ENCODE data around the gene SLC25A29. TPM values are rescaled to one million over a fixed set of nuclear protein-coding genes. Genes with fewer than 3 reads are reported as not detected.

SLC25A29 gene
- total RNA-seq, 3 donors from 2014 or later, result 40.2 to 119 (median 110) TPM

DNA sequence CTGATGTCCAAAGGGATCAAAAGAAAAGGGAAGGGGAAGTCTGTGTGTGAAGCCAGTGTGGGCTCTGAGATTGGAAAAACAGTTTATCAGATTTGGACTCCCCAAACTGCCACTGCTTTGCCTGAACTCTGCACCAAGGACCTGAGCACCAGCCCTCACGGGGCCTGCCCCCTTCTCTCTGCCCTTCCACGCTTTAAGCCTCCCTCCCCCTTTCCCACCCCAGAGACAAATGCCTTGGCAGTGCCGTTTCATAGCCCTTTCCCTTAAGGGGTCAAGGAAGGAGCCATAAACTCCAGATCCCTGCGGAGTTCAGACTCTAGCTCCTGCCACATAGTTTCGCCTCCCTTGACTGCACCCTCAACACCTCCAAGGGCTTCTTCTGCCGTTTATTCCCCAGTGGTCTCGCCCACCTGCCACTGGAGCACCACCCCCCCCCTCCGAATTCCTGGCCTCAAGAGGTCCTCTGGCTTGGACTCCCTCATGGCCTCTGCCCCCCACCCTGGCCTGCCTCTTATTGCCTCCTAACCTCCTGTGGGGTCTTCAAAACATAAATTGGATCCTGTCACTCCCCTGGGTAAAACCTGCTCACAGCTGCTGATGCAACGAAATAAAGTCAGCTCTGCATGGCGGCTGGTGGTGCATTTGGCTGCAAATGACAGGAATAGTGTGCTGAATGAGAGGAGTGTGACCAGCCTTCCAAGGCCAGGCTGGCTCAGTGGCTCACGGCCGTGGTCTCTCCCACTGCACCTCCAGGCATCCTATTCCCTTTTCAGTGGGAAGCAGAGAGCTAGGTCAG is 18.8 kb downstream of the SLC25A29 start:
- peak in 1 of 2 donors; percentile 12 for DNase-seq (ENCODE audit: low spot score in 2 of 2)
- intact Hi-C loops (cut with DNase I; ENCODE audit: low total_unique reads), result no loop called here
- no peak overlapping the region for H3K4me3 ChIP-seq

GRCh38 chr14:100286484-100287191 is 19.6 kb downstream of the SLC25A29 start:
- DNase-seq (ENCODE audit: low spot score in 2 of 2), result peak in 1 of 2 donors; percentile 28
- Histone ChIP-seq H3K9me3 (no peaks in the 10 kb centered on the region), H3K36me3 (no peaks in the 10 kb centered on the region), H3K27me3 (no peaks in the 10 kb centered on the region), H3K27ac (no peak overlapping the region), H3K4me3 (no peak overlapping the region), H3K4me1 (peaks cover 0 to 3% of the 10 kb centered on the region in 2 donors)
- intact Hi-C loops (cut with DNase I; ENCODE audit: low total_unique reads), result no loop called here
- no peak for TF ChIP-seq POLR2AphosphoS5 (IDR thresholded peaks at IDR 0.05)

More for the DNA sequence above, 18.8 kb downstream of the SLC25A29 start:
- peaks cover 0 to 3% of the 10 kb centered on the region in 2 donors for H3K4me1 ChIP-seq
- H3K9me3 ChIP-seq, result no peaks in the 10 kb centered on the region
- H3K27me3 ChIP-seq, result no peaks in the 10 kb centered on the region
- no peaks in the 10 kb centered on the region for H3K36me3 ChIP-seq
- no peak for TF ChIP-seq POLR2A (IDR thresholded peaks at IDR 0.05)
- TF ChIP-seq, protein P1, sequence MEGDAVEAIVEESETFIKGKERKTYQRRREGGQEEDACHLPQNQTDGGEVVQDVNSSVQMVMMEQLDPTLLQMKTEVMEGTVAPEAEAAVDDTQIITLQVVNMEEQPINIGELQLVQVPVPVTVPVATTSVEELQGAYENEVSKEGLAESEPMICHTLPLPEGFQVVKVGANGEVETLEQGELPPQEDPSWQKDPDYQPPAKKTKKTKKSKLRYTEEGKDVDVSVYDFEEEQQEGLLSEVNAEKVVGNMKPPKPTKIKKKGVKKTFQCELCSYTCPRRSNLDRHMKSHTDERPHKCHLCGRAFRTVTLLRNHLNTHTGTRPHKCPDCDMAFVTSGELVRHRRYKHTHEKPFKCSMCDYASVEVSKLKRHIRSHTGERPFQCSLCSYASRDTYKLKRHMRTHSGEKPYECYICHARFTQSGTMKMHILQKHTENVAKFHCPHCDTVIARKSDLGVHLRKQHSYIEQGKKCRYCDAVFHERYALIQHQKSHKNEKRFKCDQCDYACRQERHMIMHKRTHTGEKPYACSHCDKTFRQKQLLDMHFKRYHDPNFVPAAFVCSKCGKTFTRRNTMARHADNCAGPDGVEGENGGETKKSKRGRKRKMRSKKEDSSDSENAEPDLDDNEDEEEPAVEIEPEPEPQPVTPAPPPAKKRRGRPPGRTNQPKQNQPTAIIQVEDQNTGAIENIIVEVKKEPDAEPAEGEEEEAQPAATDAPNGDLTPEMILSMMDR (IDR thresholded peaks at IDR 0.05), result no peak
- TF ChIP-seq POLR2AphosphoS5 (IDR thresholded peaks at IDR 0.05), result no peak
- H3K27ac ChIP-seq, result no peak overlapping the region

DNA sequence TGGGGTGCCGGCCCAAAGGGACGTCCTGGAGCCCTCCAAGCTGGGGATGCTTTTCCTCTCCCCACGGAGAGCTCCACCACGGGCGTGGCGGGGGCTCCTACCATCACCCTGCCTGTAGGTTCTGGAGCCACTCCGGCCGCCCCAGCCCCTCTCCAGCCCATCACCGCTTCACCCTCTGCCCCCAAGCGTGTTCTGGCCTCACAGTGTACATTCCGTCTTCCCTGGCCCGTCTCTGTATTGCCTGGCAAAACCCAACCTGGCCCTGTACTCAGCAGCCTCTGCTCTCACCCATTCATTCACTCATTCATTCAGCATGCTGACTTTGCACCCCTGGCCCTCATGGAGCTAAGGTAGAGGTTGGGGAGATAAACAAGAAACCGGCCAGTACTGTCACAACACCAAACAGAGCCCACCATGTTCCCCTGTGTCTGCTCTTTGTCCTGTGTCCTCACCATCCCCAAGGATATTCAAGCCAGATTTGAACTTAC is 20.3 kb downstream of the SLC25A29 start:
- H3K4me1 ChIP-seq, result peaks cover 0 to 3% of the 10 kb centered on the region in 2 donors
- DNase-seq (ENCODE audit: low spot score in 2 of 2), result no peak
- intact Hi-C loops (cut with DNase I; ENCODE audit: low total_unique reads), result no loop called here
- peak overlapping the region; percentile 91 to 93 for H3K27ac ChIP-seq
- no peaks in the 10 kb centered on the region for H3K27me3 ChIP-seq
- H3K36me3 ChIP-seq, result no peaks in the 10 kb centered on the region
- no peaks in the 10 kb centered on the region for H3K9me3 ChIP-seq
- TF ChIP-seq POLR2AphosphoS5 (IDR thresholded peaks at IDR 0.05) (no peak), POLR2A (IDR thresholded peaks at IDR 0.05) (no peak)
- TF ChIP-seq, protein P1 (IDR thresholded peaks at IDR 0.05), result no peak
- peak overlapping the region; percentile 71 to 83 (median 81) for H3K4me3 ChIP-seq

- intact Hi-C loops (cut with DNase I; ENCODE audit: low total_unique reads), result no loop called here
- DNase-seq (ENCODE audit: low spot score in 2 of 2), result peak in 1 of 2 donors; percentile 63
Observed at GRCh38 chr14:100285021-100285912, 21.0 kb downstream of the SLC25A29 start.

More at GRCh38 chr14:100285021-100285912, 21.0 kb downstream of the SLC25A29 start:
- H3K27me3 ChIP-seq, result no peaks in the 10 kb centered on the region
- H3K4me1 ChIP-seq, result peaks cover 0 to 3% of the 10 kb centered on the region in 2 donors
- TF ChIP-seq POLR2A (IDR thresholded peaks at IDR 0.05) (no peak), POLR2AphosphoS5 (IDR thresholded peaks at IDR 0.05) (peak in 1 of 3 donors; percentile 15)
- TF ChIP-seq, protein P1 (IDR thresholded peaks at IDR 0.05), result peak; percentile 56 to 75 (median 68)
- H3K4me3 ChIP-seq, result peak overlapping the region; percentile 71 to 83 (median 81)
- H3K36me3 ChIP-seq, result no peaks in the 10 kb centered on the region
- H3K9me3 ChIP-seq, result no peaks in the 10 kb centered on the region
- H3K27ac ChIP-seq, result peak overlapping the region; percentile 91 to 93

All from breast epithelium (tissue), 4 donors.